K562 (cell line): ENCODE results near the gene PLCG2. TPM values are rescaled to one million over a fixed set of nuclear protein-coding genes. Genes with fewer than 3 reads are reported as not detected.

Experiments used
- BDP1 ChIP-seq: IDR thresholded peaks from 3 replicates; pipeline ENCODE4 v1.6.1; 2011; ENCODE audit not compliant: insufficient read length, insufficient read depth
- CREBBP ChIP-seq: IDR thresholded peaks from one replicate; pipeline ENCODE4 v1.6.1; 2012; ENCODE audit warnings: low read depth, mild to moderate bottlenecking, control low read depth, inconsistent platforms, low read length
- DPF2 ChIP-seq: fragments of 450-650 bp; IDR thresholded peaks from 2 replicates; pipeline ENCODE4 v1.6.1; 2016
- MED1 ChIP-seq: sonication (generic); formaldehyde crosslinking; IDR thresholded peaks from 2 replicates; pipeline ENCODE4 v1.8.1; 2023; ENCODE audit warnings: missing genetic modification reagents, borderline replicate concordance
- PHTF2 ChIP-seq: fragments of 250-450 bp; sonication (Bioruptor Pico); IDR thresholded peaks from 2 replicates; pipeline ENCODE4 v1.5.0; 2021; ENCODE audit warnings: mild to moderate bottlenecking
- SRSF7 ChIP-seq: fragments of 200-400 bp; formaldehyde crosslinking; optimal IDR thresholded peaks from 2 replicates; pipeline ENCODE3; 2017; ENCODE audit warnings: mild to moderate bottlenecking, low read depth, low read length
- TRIM25 ChIP-seq: fragments of 450-650 bp; IDR thresholded peaks from 2 replicates; pipeline ENCODE4 v1.7.0; 2016; ENCODE audit warnings: borderline replicate concordance
- TSHZ1 ChIP-seq: fragments of 250-450 bp; sonication (Bioruptor Pico); IDR thresholded peaks from 2 replicates; pipeline ENCODE4 v1.4.0; 2020; ENCODE audit warnings: mild to moderate bottlenecking, moderate library complexity
- U2AF2 ChIP-seq: fragments of 200-400 bp; formaldehyde crosslinking; optimal IDR thresholded peaks from 2 replicates; pipeline ENCODE3; 2017; ENCODE audit warnings: low read depth, mild to moderate bottlenecking, low read length
- ZNF212 ChIP-seq: fragments of 450-650 bp; formaldehyde crosslinking; IDR thresholded peaks from 2 replicates; pipeline ENCODE4 v1.4.0; 2020; ENCODE audit warnings: mild to moderate bottlenecking
- ZNF274 ChIP-seq: IDR thresholded peaks from 2 replicates; pipeline ENCODE4 v1.6.1; 2011; ENCODE audit warnings: low read depth, mild to moderate bottlenecking, low read length, moderate library complexity, borderline replicate concordance
- ZNF511 ChIP-seq: sonication (generic); formaldehyde crosslinking; IDR thresholded peaks from 2 replicates; pipeline ENCODE4 v1.8.0; 2022; ENCODE audit warnings: mild to moderate bottlenecking, missing genetic modification reagents
- ZNF79 ChIP-seq: fragments of 250-450 bp; sonication (Bioruptor Pico); IDR thresholded peaks from 2 replicates; pipeline ENCODE4 v1.4.0; 2020; ENCODE audit warnings: low read depth, mild to moderate bottlenecking, moderate library complexity
- polyA plus RNA-seq, 8 experiments: library from polyadenylated mRNA; depleted of rRNA in 4 of 8; stranded (reverse) in 5 of 8; unstranded in 3 of 8; fragments of >200 nt; fragmentation: Nextera tagmentation in 2 of 8; fragmentation: Illumina TruSeq in 1 of 8; extraction: Ambion mirVana in 2 of 8; extraction: Trizol in 1 of 8; gene quantifications; 2 replicates each; pipeline versions ENCODE4 v1.2.1 to v1.2.3, GENCODE V29; 2011 to 2014; ENCODE audit warnings: inconsistent platforms in 1 of 8, missing spikeins in 1 of 8
- total RNA-seq, 7 experiments: library from RNA; depleted of rRNA in 6 of 7; stranded (reverse); fragments of >200 nt in 6 of 7; fragmentation: Illumina TruSeq in 2 of 7; extraction: Trizol in 2 of 7; gene quantifications; 2 replicates each; pipeline versions ENCODE4 v1.2.1 to v1.2.3, GENCODE V29; 2011 to 2021; ENCODE audit warnings: low replicate concordance in 1 of 7

Gene PLCG2
- total and polyA plus RNA-seq, 9 of the 15 experiments (the other 6 are each of a cell fraction or from before 2014, with no cell fraction given), result 0.94 to 7.1 (median 3.1) TPM

DNA sequence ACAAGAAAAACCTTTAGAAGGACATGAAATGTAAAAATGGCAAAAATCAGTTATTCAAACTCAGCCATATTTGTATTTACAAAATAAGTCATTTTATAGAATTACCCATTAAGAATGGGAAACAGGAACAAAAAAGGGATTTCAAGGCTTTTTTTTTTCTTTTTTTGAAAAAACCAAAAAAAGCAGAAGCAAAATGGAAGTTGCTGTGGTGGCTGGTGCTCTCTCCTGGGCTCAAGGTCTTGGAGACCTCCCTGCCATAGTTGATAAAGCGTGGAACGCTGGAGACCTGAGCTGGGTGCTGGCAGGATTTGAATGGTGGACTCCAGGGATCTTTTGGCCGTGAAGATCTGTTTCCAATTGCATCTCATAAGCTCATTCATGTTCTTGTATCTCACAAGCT lies 3.1 kb downstream of the PLCG2 start (continued):
- TF ChIP-seq ZNF511 (CRISPR knock-in tag) (no peak), PHTF2 (CRISPR knock-in tag) (no peak), SRSF7 (no peak), DPF2 (no peak), ZNF79 (no peak), TSHZ1 (CRISPR knock-in tag) (no peak), CREBBP (no peak), ZNF212 (CRISPR knock-in tag) (no peak), BDP1 (no peak), U2AF2 (no peak), TRIM25 (no peak), ZNF274 (no peak), MED1 (CRISPR knock-in tag) (no peak)
